ENCODE results near the gene CDC20.

GRCh38 chr1:43315963-43316737 is 42.6 kb upstream of the CDC20 start:
- TF ChIP-seq CTCF (conservative IDR thresholded peaks at IDR 0.05 in 1 of 2, IDR thresholded peaks at IDR 0.05 in 1 of 2; ENCODE audit: extremely low read depth in 1 of 2, insufficient read depth in 1 of 2, low read depth in 1 of 2, low read length in 2 of 2), result no peak
- TF ChIP-seq EZH2 (IDR thresholded peaks at IDR 0.05; ENCODE audit: borderline replicate concordance, low read length), result no peak
